HepG2 (cell line): ENCODE measurements around the gene UCKL1. TPM values are rescaled to one million over a fixed set of nuclear protein-coding genes. Genes with fewer than 3 reads are reported as not detected.

Experiments
- AGO2 ChIP-seq: fragments of 200-400 bp; formaldehyde crosslinking; optimal IDR thresholded peaks from 2 replicates; pipeline ENCODE3; 2017; ENCODE audit warnings: mild to moderate bottlenecking, low read depth, low read length, moderate library complexity
- CREB1 ChIP-seq, 2 experiments: fragments of 450-650 bp in 1 of 2; IDR thresholded peaks; 2 replicates each; pipeline ENCODE4 v1.6.1; 2016 to 2017; ENCODE audit warnings: control low read depth in 1 of 2, mild to moderate bottlenecking in 1 of 2, missing compliant biosample characterization in 1 of 2, missing genetic modification characterization in 1 of 2
- DNMT1 ChIP-seq: sonication (generic); formaldehyde crosslinking; IDR thresholded peaks from 2 replicates; pipeline ENCODE4 v1.5.1; 2020; ENCODE audit warnings: mild to moderate bottlenecking, missing genetic modification reagents
- KMT2A ChIP-seq: sonication (generic); formaldehyde crosslinking; IDR thresholded peaks from 2 replicates; pipeline ENCODE4 v1.4.0; 2020; ENCODE audit warnings: missing genetic modification reagents
- TIGD3 ChIP-seq: sonication (generic); formaldehyde crosslinking; IDR thresholded peaks from 2 replicates; pipeline ENCODE4 v1.5.1; 2020; ENCODE audit warnings: mild to moderate bottlenecking, missing genetic modification reagents, borderline replicate concordance
- ZNF101 ChIP-seq: sonication (generic); formaldehyde crosslinking; IDR thresholded peaks from 2 replicates; pipeline ENCODE4 v1.4.0; 2020; ENCODE audit warnings: mild to moderate bottlenecking, low read depth, missing genetic modification reagents, borderline replicate concordance
- ZNF556 ChIP-seq: sonication (generic); formaldehyde crosslinking; IDR thresholded peaks from 2 replicates; pipeline ENCODE4 v1.4.0; 2020; ENCODE audit warnings: mild to moderate bottlenecking, missing genetic modification reagents, borderline replicate concordance
- ZNF605 ChIP-seq: sonication (generic); formaldehyde crosslinking; IDR thresholded peaks from 2 replicates; pipeline ENCODE4 v1.8.0; 2022; ENCODE audit warnings: mild to moderate bottlenecking, missing genetic modification reagents
- ZNF609 ChIP-seq: sonication (generic); formaldehyde crosslinking; IDR thresholded peaks from 2 replicates; pipeline ENCODE4 v1.4.0; 2020; ENCODE audit warnings: mild to moderate bottlenecking, missing genetic modification reagents, borderline replicate concordance
- ZNF619 ChIP-seq: sonication (generic); formaldehyde crosslinking; IDR thresholded peaks from 2 replicates; pipeline ENCODE4 v1.4.0; 2020; ENCODE audit warnings: mild to moderate bottlenecking, missing genetic modification reagents
- ZNF737 ChIP-seq: sonication (generic); formaldehyde crosslinking; IDR thresholded peaks from 2 replicates; pipeline ENCODE4 v1.5.0; 2020; ENCODE audit warnings: missing genetic modification reagents, mild to moderate bottlenecking, borderline replicate concordance
- ZNF782 ChIP-seq: sonication (generic); formaldehyde crosslinking; IDR thresholded peaks from 2 replicates; pipeline ENCODE4 v1.4.0; 2020; ENCODE audit warnings: missing genetic modification reagents, mild to moderate bottlenecking, borderline replicate concordance
- polyA plus RNA-seq, 8 experiments: library from polyadenylated mRNA; depleted of rRNA in 3 of 8; stranded (reverse) in 7 of 8; unstranded in 1 of 8; fragments of >200 nt; fragmentation: Illumina TruSeq in 4 of 8; extraction: Trizol in 4 of 8; gene quantifications; 2 replicates each; pipeline versions ENCODE4 v1.2.1 to v1.2.3, GENCODE V29; 2011 to 2016; ENCODE audit warnings: low read depth in 4 of 8, missing spikeins in 1 of 8, mixed read lengths in 1 of 8; ENCODE audit not compliant: insufficient read depth in 1 of 8
- total RNA-seq, 5 experiments: library from RNA; depleted of rRNA; stranded (reverse); fragments of >200 nt; fragmentation: Illumina TruSeq; extraction: Trizol; gene quantifications; 2 replicates each; pipeline ENCODE4 v1.2.3, GENCODE V29; 2016; ENCODE audit warnings: low read depth in 1 of 5

The UCKL1 gene
- total and polyA plus RNA-seq, 2 of the 13 experiments (the other 11 are each of a cell fraction or from before 2014, with no cell fraction given) = 50.2 to 126 TPM

GRCh38 chr20:63967330-63968135 lies 11.3 kb upstream of the UCKL1 start (continued):
- TF ChIP-seq TIGD3 (CRISPR knock-in tag) = no peak
- peak; percentile 96 for TF ChIP-seq AGO2
- no peak for TF ChIP-seq CREB1 (IDR thresholded peaks at IDR 0.05)
- TF ChIP-seq CREB1 (CRISPR knock-in tag; IDR thresholded peaks at IDR 0.05) = no peak
- 0 out of 2 replicates have a peak, but pooled peaks have one; percentile 15 for TF ChIP-seq ZNF605 (CRISPR knock-in tag)
- no peak for TF ChIP-seq ZNF782 (CRISPR knock-in tag)
- TF ChIP-seq ZNF619 (CRISPR knock-in tag) = no peak
- TF ChIP-seq ZNF101 = no peak
- TF ChIP-seq ZNF609 (CRISPR knock-in tag) = 0 out of 2 replicates have a peak, but pooled peaks have one; percentile 31
- TF ChIP-seq DNMT1 (CRISPR knock-in tag) = no peak
- no peak for TF ChIP-seq KMT2A
- no peak for TF ChIP-seq ZNF737 (CRISPR knock-in tag)
- 0 out of 2 replicates have a peak, but pooled peaks have one; percentile 34 for TF ChIP-seq ZNF556 (CRISPR knock-in tag)
- TF ChIP-seq, all 625 proteins: peak for 17
